ENCODE data around the gene C11orf68.

C11orf68 gene

DNA sequence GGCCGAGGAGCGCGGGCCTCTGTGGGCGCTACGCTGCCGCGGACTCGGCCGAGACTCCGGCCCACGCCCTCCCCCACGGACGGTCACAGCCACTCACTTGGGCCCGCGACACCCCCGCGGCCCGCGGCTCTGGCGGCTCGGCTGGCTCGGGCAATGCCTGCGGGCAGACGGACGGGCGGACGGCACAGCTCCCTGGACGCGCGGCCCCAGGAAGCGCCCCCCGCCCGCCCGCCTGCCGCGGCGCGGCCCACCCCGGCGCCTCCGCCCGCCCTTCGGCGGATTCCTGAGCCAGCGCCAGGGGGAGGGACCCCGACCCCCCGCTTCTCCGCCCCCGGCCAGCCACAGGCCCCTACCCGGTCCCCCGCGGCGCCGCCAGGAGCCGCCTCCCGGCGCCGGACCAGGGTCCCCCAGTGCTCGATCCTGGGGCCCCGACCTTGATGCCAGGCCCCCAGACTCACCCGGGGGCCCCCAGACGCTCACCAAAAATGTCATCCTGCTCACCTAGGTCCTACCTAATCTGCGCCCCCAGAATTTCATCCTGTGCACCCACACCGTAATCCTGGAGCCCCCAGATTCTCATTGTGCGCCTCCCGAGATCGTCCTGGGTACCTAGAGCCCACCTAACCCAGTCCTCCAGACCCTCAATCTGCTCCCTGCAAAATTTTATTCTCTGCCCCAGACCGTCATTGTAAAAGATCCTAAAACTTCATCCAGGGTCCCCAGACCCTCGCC, 46.1 kb downstream of the C11orf68 start, which contains the start of gene EFEMP2:
Gene EFEMP2 (minus strand): TSS at position 215 of the 732 bp plus-strand sequence. CDS start 446 bp downstream, outside the sequence.
- DNase-seq (ENCODE audit: low read depth in 2 of 2), result no peak

DNA sequence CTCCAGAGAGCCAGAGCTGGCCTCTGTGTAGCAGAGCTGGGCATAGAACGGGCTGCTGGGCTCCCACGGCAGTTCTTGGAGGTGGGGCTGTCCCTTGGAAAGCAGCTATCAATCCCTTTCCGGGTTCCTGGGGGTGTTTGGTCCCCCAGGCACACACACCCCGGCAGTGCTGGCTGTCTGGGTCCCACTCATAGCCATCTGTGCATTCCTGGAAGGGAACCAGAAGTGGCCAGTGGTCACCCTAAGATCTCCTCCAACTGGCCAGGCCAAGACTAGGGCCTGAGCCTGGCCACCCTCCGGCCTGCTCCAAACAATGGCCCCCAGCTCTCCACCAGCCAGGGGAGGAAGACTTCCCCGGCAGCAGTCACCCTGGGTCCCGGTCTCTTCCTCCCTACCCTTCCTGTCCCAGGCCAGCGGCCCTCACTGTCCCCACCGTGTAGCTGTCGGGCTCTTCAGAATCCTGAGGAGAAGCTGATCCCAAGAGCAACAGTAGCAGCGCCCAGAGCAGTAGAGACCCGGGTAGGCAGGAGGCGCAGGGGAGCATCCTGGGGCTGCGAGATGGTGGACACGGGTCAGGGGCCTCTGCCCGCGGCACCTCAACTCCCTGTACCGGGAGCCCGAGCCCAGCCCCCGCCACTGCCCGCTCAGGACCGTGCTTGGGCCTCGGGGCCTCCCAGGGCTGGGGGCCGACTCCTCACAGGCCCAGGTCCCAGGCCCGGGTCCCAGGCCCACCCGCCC, 46.9 kb downstream of the C11orf68 start:
- DNase-seq (ENCODE audit: low read depth in 2 of 2), result no peak

DNA sequence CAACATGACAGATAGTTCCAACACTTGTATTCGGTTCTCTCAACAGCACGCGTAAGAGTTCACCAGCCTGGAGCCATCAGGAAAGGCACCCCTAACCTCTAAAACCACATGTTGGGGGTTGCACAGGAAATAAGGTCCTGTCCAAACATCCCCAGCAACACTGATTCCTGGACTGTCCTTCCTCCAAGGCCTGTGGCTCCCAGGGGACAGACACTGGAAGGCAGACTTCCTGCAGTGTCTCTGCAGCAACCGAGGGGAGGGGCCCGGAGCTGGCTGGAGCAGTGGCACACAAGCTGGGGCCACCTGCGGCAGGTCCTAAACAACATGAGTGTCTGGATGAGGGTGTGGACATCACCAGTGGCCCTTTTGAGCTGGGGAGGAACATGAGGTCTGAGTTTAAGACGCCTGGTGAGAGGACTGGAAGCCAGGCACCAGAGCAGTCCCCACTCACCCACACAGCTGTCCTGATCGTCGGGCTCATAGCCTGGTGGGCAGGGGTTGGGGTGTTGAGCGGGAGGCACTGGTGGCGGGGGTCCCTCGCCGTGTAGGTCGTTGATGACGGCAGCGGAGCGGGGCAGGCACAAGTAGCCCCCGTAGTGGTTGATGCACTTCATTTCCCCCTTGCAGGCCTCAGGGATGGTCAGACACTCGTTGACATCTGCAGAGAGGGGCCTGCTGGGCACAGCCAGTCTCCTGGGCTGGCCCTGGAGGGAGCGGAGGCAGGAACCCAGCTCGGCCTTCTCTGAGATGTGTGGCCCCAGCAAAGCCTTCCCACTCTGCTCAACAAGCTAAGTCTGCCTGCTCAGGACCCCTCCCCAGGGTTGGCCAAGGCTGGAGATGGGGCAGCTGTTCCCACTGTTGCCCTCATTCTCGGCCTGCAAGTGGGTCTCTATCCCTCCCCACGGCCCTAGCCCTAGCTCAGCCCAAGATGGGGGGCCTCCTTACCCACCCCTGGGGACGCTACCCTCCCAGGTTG, 47.9 kb downstream of the C11orf68 start:
- no peak for DNase-seq (ENCODE audit: low read depth in 2 of 2)

DNA sequence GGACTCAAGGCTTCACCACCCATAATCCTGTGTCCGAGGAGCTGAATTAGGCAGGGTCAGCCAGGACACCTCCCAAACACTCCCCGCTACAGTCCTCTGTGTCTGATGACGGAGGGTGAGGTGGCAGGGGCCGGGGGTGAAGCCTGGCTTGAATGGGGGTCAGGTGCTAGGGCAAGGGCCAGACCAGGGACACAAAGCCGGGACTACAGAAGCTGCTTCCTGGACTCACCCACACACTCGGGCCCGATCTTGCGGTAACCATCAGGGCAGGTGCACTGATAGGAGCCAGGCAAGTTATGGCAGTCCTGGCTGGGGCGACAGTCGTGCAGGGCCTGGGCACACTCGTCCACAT, 48.6 kb downstream of the C11orf68 start:
- DNase-seq (ENCODE audit: low read depth in 2 of 2), result no peak

DNA sequence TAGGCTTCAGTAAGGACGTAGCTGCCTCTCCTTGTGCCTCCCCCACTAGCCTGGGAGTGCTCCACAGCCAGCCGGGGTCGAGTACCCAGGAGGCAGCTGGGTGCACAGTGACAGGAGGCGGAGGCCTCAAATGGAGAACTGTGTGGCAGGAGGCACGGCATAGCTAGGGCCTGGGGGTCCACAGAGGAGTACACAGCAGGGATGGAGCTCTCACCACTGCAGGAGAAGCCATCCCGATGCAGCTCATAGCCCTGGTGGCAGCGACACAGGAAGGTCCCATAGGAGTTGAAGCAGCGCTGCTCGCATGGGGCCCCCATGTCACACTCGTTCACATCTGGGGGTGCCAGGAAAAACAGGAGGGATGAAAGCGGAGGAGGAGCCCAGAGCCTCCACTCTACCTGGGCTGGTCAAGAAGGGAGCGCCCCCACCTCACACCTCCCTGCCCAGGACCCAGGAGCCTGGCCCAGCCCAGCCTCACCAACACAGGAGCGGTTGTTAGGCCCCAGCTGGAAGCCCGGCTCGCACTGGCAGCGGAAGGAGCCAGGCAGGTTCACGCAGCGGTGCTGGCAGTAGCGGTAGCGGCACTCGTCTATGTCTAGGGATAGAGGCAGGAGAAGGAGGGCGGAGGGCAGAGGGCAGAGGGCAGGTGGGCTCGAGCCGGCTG, 49.1 kb downstream of the C11orf68 start:
- DNase-seq (ENCODE audit: low read depth in 2 of 2), result no peak

DNA sequence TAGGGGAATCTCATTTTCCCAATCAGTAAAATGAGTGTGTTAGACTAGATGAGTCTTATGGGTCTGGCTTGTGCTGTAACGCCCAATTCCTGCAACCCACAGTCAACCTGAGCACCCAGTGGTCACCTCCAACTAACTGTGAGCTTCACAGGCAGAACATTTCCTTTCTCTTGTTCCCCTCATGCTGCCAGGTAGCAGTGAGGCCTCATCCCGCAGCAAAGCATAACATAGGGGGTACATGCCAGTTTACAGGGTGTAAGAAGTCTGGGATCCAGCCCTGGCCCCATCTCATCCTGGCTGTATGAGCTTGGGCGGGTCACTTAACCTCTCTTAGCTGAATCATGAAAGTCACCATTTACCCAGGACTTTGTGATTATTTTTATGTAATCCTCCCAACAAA, 50.0 kb downstream of the C11orf68 start:
- DNase-seq (ENCODE audit: low read depth in 2 of 2), result no peak

DNA sequence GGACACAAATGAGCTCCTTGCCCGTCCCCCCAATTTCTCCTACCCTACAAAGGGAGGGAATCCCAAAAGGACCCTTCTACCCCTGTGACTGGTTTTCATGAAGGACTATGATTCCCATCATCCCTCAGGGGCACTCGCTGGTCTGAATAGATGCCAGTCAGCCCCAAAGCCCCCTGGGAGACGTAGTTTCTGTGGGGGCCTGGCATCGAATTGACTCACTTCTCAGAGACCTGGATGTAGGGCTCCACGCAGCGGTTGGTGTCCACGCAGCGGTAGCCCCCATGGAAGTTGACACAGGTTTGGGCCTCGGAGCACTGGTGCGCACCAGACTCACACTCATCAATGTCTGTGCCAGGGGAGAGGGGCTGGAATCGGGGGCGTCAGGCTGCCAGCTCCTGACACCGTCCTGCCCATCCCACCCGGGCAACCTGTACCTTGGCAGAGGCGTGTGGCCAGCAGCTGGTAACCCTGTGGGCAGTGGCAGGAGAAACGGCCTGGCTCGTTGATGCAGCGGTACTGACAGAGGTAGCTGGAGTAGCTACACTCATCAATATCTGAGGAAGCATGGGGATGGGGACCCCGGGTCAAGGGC, 50.7 kb downstream of the C11orf68 start:
- DNase-seq (ENCODE audit: low read depth in 2 of 2), result no peak

DNA sequence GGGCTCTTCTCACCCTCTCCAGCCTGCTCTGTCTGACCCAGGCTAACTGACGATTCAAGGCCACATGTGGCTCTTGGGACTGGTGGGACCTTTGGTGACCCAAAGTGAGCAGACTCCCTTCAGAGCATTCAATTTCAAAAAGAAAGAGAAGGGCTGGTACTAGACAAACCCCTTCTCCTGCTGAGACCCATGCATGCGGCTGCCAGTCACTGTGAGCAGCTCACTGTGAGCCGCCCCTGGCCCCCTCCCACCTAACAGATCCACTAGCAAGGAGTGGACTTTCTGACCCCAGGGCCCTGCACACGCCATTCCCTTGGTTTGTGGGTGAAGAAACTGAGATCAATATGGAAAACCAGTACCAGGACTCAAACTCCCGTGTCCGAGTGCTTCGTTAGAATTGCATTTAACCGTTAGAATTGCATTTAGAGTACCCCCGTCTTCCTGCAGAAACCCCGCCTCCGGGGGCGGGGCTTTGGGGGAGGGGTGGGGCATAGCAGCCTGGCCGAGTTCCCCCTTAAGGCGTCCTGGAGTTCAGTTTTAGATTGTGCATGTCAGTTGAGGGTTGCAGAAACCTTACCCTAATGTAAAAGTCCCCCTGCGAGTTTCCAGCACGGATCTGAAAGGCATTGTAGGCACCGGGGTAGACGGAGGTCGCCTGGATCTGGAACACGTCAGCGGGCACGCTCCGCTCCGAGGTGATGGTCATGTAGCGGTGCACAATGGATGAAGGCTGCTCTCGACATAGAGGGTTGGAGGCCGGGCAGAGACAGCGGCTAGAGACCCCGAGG, 51.4 kb downstream of the C11orf68 start:
- no peak for DNase-seq (ENCODE audit: low read depth in 2 of 2)

Measured in stimulated activated CD4-positive, alpha-beta T cell treated with anti-CD3 and anti-CD28 coated beads, Interleukin-15, amount 100 ng/mL, for 48 hours (primary cell).